GM12878 (cell line): ENCODE results near the gene TGFBRAP1. TPM values are rescaled to one million over a fixed set of nuclear protein-coding genes. Genes with fewer than 3 reads are reported as not detected.
A peak's percentile ranks its signal among the peaks of the same experiment; 100 is the strongest.

Experiments
- ASH2L ChIP-seq: fragments of 300-600, 200-600 bp; sonication (generic); IDR thresholded peaks from 2 replicates; pipeline ENCODE4 v1.6.1; 2017; ENCODE audit warnings: low read depth, mild to moderate bottlenecking, borderline replicate concordance
- ELK1 ChIP-seq: IDR thresholded peaks from 2 replicates; pipeline ENCODE4 v1.6.1; 2012; ENCODE audit warnings: low read depth, low read length, improper control_type of control experiment
- ETV6 ChIP-seq, 2 experiments: fragments of 450-650 bp in 1 of 2; IDR thresholded peaks in 1 of 2; conservative IDR thresholded peaks in 1 of 2; 2 replicates each; pipeline ENCODE4 v1.6.1; 2014; ENCODE audit warnings: antibody characterized with exemption in 1 of 2, borderline replicate concordance in 1 of 2, low read depth in 1 of 2, mild to moderate bottlenecking in 1 of 2, moderate library complexity in 1 of 2
- FOS ChIP-seq: IDR thresholded peaks from 3 replicates; pipeline ENCODE4 v1.6.1; 2011; ENCODE audit warnings: borderline replicate concordance; ENCODE audit not compliant: insufficient read length; ENCODE audit errors: extremely low read depth
- IKZF1 ChIP-seq: fragments of 450-650 bp; conservative IDR thresholded peaks from 2 replicates; pipeline ENCODE4 v1.6.1; 2017; ENCODE audit warnings: antibody characterized with exemption, mild to moderate bottlenecking
- MYB ChIP-seq: fragments of 150-350 bp; IDR thresholded peaks from 2 replicates; pipeline ENCODE4 v1.6.1; 2014; ENCODE audit warnings: mild to moderate bottlenecking, low read depth, low read length, borderline replicate concordance
- MYC ChIP-seq: IDR thresholded peaks from 2 replicates; pipeline ENCODE4 v1.6.1; 2011; ENCODE audit warnings: mild to moderate bottlenecking, low read length, moderate library complexity, inconsistent platforms; ENCODE audit not compliant: insufficient read depth, insufficient replicate concordance, insufficient read length, severe bottlenecking
- NBN ChIP-seq: fragments of 450-650 bp; IDR thresholded peaks from 2 replicates; pipeline ENCODE4 v1.6.1; 2016
- POU2F2 ChIP-seq: IDR thresholded peaks from 3 replicates; pipeline ENCODE4 v1.6.1; 2011; ENCODE audit warnings: low read depth, mild to moderate bottlenecking, low read length, borderline replicate concordance
- SP1 ChIP-seq: IDR thresholded peaks from one replicate; pipeline ENCODE4 v1.6.1; 2011; ENCODE audit warnings: low read depth, low read length
- SREBF1 ChIP-seq: IDR thresholded peaks from 2 replicates; pipeline ENCODE4 v1.6.1; 2012; ENCODE audit warnings: mild to moderate bottlenecking, low read length
- USF1 ChIP-seq: IDR thresholded peaks from 2 replicates; pipeline ENCODE4 v1.6.1; 2011; ENCODE audit warnings: borderline replicate concordance, low read depth, mild to moderate bottlenecking, moderate library complexity, mixed read lengths, low read length; ENCODE audit not compliant: insufficient read depth; ENCODE audit errors: extremely low read length
- ZBTB11 ChIP-seq: fragments of 450-650 bp; formaldehyde crosslinking; IDR thresholded peaks from 2 replicates; pipeline ENCODE4 v1.5.0; 2022; ENCODE audit warnings: mild to moderate bottlenecking, missing genetic modification characterization
- ZNF24 ChIP-seq: fragments of 450-650 bp; IDR thresholded peaks from 2 replicates; pipeline ENCODE4 v1.6.1; 2017; ENCODE audit warnings: antibody characterized with exemption, mild to moderate bottlenecking
- polyA plus RNA-seq, 11 experiments: library from polyadenylated mRNA; depleted of rRNA in 4 of 11; unstranded in 6 of 11; stranded (reverse) in 5 of 11; fragments of >200 nt; fragmentation: Nextera tagmentation in 4 of 11; fragmentation: Illumina TruSeq in 1 of 11; extraction: Ambion mirVana in 4 of 11; extraction: Trizol in 1 of 11; gene quantifications; 1 replicate in 1 of 11; 2 replicates in 10 of 11; pipeline versions ENCODE4 v1.2.1 to v1.2.3, GENCODE V29; 2011 to 2016; ENCODE audit warnings: inconsistent platforms in 2 of 11, missing spikeins in 2 of 11, low read depth in 1 of 11
- total RNA-seq, 4 experiments: library from RNA; depleted of rRNA in 3 of 4; stranded (reverse); fragments of >200 nt in 3 of 4; fragmentation: Illumina TruSeq in 1 of 4; extraction: Trizol in 1 of 4; gene quantifications; 2 replicates each; pipeline versions ENCODE4 v1.2.1 to v1.2.3, GENCODE V29; 2013 to 2021
- TF ChIP-seq, protein P1 (sequence below): fragments of 450-650 bp; IDR thresholded peaks from 2 replicates; pipeline ENCODE4 v1.6.1; 2017; ENCODE audit warnings: antibody characterized with exemption, mild to moderate bottlenecking, moderate library complexity

TGFBRAP1 gene
- total and polyA plus RNA-seq, 10 of the 15 experiments (the other 5 are each of a cell fraction or from before 2014, with no cell fraction given) = 7.9 to 37.4 (median 23.7) TPM

- TF ChIP-seq ELK1 (no peak), SP1 (no peak), ASH2L (no peak), IKZF1 (peak; percentile 49), MYB (no peak), ZNF24 (no peak), USF1 (no peak), MYC (peak; percentile 77), ETV6 (conservative IDR thresholded peaks at IDR 0.05 in 1 of 2, IDR thresholded peaks at IDR 0.05 in 1 of 2; ENCODE audit: borderline replicate concordance in 1 of 2, low read depth in 1 of 2) (no peak), ZBTB11 (CRISPR knock-in tag) (no peak), POU2F2 (no peak), SREBF1 (no peak), NBN (no peak; the same call in 1 of the 2 replicates), FOS (no peak)
- TF ChIP-seq, protein P1, sequence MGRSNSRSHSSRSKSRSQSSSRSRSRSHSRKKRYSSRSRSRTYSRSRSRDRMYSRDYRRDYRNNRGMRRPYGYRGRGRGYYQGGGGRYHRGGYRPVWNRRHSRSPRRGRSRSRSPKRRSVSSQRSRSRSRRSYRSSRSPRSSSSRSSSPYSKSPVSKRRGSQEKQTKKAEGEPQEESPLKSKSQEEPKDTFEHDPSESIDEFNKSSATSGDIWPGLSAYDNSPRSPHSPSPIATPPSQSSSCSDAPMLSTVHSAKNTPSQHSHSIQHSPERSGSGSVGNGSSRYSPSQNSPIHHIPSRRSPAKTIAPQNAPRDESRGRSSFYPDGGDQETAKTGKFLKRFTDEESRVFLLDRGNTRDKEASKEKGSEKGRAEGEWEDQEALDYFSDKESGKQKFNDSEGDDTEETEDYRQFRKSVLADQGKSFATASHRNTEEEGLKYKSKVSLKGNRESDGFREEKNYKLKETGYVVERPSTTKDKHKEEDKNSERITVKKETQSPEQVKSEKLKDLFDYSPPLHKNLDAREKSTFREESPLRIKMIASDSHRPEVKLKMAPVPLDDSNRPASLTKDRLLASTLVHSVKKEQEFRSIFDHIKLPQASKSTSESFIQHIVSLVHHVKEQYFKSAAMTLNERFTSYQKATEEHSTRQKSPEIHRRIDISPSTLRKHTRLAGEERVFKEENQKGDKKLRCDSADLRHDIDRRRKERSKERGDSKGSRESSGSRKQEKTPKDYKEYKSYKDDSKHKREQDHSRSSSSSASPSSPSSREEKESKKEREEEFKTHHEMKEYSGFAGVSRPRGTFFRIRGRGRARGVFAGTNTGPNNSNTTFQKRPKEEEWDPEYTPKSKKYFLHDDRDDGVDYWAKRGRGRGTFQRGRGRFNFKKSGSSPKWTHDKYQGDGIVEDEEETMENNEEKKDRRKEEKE = no peak
These were observed 996 bp downstream of the TGFBRAP1 start (continued) for GRCh38 chr2:105328281-105329196.
